T-helper 1 cell treated with Interleukin-12 subunit alpha and Interleukin-12 subunit beta and Interleukin-4 antibody, amounts not matched to agents 30 μg/mL and 1 μg/mL, for 36 hours (primary cell): ENCODE measurements around the gene SYNGR3.

Source experiments
- H3K27ac Mint-ChIP-seq: one replicate; pipeline ENCODE4 v1.8.0; 2021; ENCODE audit warnings: mild to moderate bottlenecking, mixed read lengths
- H3K27me3 Mint-ChIP-seq: one replicate; pipeline ENCODE4 v1.8.0; 2021; ENCODE audit warnings: low read depth, mixed read lengths
- H3K36me3 Mint-ChIP-seq: one replicate; pipeline ENCODE4 v1.8.0; 2021; ENCODE audit warnings: low read depth, mixed read lengths
- H3K4me1 Mint-ChIP-seq: one replicate; pipeline ENCODE4 v1.8.0; 2021; ENCODE audit warnings: low read depth, mixed read lengths
- H3K4me3 Mint-ChIP-seq: one replicate; pipeline ENCODE4 v1.8.0; 2021; ENCODE audit warnings: mild to moderate bottlenecking, moderate library complexity, mixed read lengths
- H3K9me3 Mint-ChIP-seq: one replicate; pipeline ENCODE4 v1.8.0; 2021; ENCODE audit warnings: mixed read lengths

The SYNGR3 gene

DNA sequence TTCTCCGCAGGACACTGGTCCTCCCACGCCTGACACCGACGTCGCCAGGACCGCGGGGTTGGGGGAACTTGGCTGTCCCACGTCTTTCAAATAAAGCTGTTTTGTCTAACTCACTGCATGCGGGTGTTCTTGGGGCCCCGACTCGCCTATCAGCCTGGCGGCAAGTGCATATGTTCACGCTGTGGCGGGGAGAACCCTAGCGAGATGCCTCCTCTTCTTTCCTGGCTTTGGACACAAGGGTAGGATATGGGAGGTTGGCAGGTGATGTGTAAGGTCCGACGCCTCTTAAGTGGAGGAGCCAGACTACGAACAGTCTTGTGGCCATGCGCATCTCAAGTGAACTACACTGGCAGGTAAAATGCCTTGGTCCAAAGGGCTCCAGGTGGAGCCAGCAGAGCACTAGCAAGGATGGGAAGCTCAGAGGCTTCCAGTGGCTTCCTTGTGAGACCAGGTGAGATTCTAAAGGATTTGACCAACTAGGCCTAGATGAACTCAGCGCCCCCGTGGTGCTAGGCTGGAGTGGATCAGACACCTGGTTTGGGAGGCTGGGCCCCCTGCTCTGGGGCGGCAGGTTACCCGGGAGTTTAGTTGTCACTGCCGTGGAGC lies 24.3 kb upstream of the SYNGR3 start:
- peaks cover 31% of the 10 kb centered on the region for H3K36me3 Mint-ChIP-seq
- H3K4me1 Mint-ChIP-seq = peaks cover 32% of the 10 kb centered on the region
- H3K4me3 Mint-ChIP-seq = peak overlapping the region; percentile 96
- H3K9me3 Mint-ChIP-seq = no peaks in the 10 kb centered on the region
- peak overlapping the region; percentile 96 for H3K27ac Mint-ChIP-seq
- no peaks in the 10 kb centered on the region for H3K27me3 Mint-ChIP-seq

DNA sequence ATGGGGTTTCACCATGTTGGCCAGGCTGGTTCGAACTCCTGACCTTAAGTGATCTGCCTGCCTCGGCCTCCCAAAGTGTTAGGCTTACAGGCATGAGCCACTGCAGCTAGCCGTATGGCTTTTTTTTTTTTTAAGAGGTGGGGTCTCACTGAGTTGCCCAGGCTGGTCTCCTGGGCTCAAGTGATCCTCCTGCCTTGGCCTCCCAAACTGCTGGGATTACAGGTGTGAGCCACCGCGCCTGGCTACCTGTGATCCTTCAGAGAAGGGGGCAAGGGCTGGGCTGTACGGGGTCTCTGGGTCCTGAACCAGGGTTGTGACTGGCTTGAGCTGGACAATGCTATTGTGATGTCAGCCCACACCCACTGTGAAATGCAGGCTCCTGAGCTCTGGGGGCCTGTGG lies 23.3 kb upstream of the SYNGR3 start, which contains the start of gene RNF151:
TSS of gene RNF151 (plus strand) at position 397 of the 400 bp plus-strand sequence. CDS start 26 bp downstream, outside the sequence.
- Mint-ChIP-seq H3K4me1 (peaks cover 29% of the 10 kb centered on the region), H3K27ac (peak within 1 kb of the TSS; percentile 96), H3K27me3 (no peaks in the 10 kb centered on the region), H3K4me3 (peak within 1 kb of the TSS; percentile 96), H3K36me3 (peaks cover 23% of the 10 kb centered on the region), H3K9me3 (no peaks in the 10 kb centered on the region)

DNA sequence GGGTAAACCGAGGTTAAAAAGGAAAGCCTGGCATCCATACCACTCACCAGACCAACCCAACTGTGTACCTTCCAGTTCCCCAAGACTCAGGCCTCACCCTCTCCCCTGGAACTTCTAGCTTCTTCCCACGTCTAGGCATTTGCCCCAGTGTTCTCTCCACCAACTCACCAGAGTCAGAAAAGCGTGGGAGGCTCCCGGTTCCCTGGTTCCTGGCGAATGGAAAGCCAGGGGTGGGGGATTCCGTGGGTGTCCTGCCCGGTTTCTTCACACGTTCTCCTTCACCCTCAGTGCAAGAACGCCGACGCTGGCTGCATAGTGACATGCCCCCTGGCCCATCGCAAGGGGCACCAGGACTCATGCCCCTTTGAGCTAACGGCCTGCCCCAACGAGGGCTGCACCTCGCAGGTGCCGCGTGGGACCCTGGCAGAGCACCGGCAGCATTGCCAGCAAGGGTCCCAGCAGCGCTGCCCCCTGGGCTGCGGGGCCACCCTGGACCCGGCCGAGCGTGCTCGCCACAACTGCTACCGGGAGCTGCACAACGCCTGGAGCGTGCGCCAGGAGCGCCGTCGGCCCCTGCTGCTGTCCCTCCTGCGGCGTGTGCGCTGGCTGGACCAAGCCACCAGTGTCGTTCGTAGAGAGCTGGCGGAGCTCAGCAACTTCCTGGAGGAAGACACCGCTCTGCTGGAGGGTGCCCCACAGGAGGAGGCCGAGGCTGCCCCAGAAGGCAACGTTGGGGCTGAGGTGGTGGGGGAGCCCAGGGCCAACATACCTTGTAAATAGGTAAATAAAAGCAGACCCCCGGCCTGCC lies 21.4 kb upstream of the SYNGR3 start:
- Mint-ChIP-seq H3K27me3 (no peaks in the 10 kb centered on the region), H3K9me3 (no peaks in the 10 kb centered on the region), H3K4me3 (no peak overlapping the region), H3K36me3 (peaks cover 14% of the 10 kb centered on the region), H3K27ac (no peak overlapping the region), H3K4me1 (peaks cover 29% of the 10 kb centered on the region)

DNA sequence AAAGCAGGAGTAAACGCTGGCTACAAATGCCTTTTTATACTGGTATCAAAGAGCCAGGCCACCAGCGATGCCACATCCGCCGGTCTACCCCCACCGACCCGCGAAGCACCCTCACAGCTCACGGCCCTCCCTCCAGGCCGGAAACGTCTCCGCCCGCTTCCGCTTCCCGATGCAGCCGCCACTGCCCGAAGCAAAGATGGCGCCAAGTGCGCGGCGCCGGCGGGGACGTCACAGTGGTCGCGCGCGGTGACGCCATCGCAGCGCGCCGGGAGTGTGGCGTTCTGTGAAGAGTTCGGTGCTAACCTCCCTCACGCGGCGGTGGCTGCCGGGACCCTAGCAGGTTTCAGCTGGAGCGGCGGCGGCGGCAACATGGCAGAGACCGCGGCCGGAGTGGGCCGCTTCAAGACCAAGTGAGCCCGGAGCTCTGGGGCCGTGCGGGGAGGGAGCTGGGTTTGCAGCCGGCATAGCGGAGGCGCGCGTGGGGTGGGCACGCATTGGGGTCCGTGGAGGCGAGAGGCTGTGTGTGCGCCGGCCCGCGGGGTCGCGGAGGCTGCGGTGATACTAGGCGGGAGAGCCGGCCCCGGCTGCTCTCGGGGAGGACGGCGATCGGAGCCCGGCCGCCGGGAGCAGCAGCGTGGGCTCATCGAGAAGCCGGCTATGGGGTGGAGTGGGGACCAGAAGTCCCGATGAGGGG lies 17.8 kb upstream of the SYNGR3 start, which contains the start of gene TBL3:
TSS of gene TBL3 (plus strand) at position 258 of the 694 bp plus-strand sequence. CDS start at position 370, 112 bp downstream.
- H3K27me3 Mint-ChIP-seq = no peaks in the 10 kb centered on the region
- peaks cover 16% of the 10 kb centered on the region for H3K4me1 Mint-ChIP-seq
- no peaks in the 10 kb centered on the region for H3K9me3 Mint-ChIP-seq
- peaks cover 7% of the 10 kb centered on the region for H3K36me3 Mint-ChIP-seq
- peak within 1 kb of the TSS; percentile 99 for H3K27ac Mint-ChIP-seq
- peak within 1 kb of the TSS; percentile 90 for H3K4me3 Mint-ChIP-seq

DNA sequence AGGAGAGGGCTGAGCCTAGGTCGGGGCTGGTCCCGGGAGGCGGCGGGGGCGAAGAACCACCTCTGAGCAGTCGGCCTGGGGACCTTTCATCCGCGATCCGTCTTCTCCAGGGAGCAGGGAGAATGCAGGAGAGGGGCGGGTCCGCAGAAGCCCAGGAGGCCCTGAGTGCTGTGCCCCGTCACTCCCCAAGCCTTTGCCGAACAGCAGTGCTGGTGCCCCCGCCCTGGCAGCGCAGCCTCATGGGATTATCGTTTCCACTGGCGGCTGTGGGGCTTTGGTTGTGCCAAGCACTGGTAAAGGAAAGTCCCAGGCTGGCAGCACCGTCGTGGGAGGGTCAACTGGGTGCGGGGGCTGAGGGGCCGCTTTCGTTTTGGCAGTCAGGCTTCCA lies 17.3 kb upstream of the SYNGR3 start:
- H3K4me1 Mint-ChIP-seq = peaks cover 16% of the 10 kb centered on the region
- H3K4me3 Mint-ChIP-seq = peak overlapping the region; percentile 90
- H3K36me3 Mint-ChIP-seq = peaks cover 7% of the 10 kb centered on the region
- peak overlapping the region; percentile 32 for H3K27ac Mint-ChIP-seq
- no peaks in the 10 kb centered on the region for H3K27me3 Mint-ChIP-seq
- H3K9me3 Mint-ChIP-seq = no peaks in the 10 kb centered on the region

DNA sequence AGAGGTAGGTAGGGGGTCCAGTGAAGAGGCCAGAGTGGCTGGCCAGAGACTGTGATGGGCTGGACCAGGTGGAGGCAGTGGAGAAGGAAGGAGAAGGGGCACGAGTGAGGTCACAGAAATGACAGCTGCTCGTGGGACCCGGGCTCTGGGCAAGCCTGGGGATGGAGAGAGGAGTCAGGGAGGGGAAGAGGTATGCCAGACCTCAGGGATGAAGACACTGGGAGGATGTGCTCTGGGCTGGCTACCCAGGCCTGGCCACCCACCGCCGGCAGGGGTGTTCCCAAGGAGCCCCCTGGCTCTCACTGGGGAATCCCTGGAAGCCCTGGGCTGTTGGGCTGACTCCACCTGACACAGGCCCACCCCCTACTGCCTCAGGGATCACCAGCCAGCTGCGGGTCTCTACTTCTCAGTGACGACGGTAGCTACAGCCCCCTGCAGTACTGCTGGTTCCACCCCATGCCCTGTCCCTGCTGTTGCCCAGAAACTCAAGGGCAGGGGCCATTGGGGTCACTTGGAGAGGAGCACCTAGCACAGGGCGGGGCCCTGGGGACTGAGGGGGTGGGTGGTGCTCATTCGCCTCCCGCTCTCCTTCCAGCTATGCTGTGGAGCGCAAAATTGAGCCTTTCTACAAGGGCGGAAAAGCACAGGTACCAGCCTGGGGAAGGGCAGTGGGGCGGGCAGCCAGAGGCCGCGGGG lies 16.2 kb upstream of the SYNGR3 start:
- H3K9me3 Mint-ChIP-seq = no peaks in the 10 kb centered on the region
- no peaks in the 10 kb centered on the region for H3K27me3 Mint-ChIP-seq
- H3K4me1 Mint-ChIP-seq = peaks cover 16% of the 10 kb centered on the region
- H3K27ac Mint-ChIP-seq = no peak overlapping the region
- H3K36me3 Mint-ChIP-seq = peaks cover 9% of the 10 kb centered on the region
- no peak overlapping the region for H3K4me3 Mint-ChIP-seq

DNA sequence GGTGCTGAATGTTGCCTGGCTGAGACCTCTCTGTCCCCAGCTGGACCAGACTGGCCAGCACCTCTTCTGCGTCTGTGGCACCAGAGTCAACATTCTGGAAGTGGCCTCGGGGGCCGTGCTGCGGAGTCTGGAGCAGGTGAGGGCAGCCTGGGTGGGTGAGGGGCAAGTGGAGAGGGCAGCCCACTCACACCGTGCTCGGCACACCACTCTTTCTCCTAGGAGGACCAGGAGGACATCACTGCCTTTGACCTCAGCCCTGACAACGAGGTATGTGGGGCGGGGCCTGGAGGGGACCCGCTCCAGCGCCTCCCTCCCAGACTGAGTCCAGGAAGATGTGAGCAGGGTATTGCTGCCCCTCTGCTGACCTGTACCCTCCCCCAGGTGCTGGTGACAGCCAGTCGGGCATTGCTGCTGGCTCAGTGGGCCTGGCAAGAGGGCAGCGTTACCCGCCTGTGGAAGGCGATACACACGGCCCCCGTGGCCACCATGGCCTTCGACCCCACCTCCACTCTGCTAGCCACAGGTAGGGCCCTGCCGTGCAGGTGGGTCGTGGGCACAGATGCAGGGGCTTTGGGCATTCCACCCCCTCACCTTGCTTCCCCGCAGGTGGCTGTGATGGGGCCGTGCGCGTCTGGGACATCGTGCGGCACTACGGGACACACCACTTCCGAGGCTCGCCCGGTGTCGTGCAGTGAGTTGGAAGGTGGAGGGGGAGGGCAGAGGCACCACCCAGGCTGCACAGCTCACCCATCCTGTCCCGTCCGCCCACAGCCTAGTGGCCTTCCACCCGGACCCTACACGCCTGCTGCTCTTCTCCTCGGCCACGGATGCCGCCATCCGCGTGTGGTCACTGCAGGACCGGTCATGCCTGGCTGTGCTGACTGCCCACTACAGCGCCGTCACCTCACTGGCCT lies 15.4 kb upstream of the SYNGR3 start:
- no peaks in the 10 kb centered on the region for H3K27me3 Mint-ChIP-seq
- peaks cover 9% of the 10 kb centered on the region for H3K36me3 Mint-ChIP-seq
- H3K27ac Mint-ChIP-seq = no peak overlapping the region
- H3K4me3 Mint-ChIP-seq = no peak overlapping the region
- no peaks in the 10 kb centered on the region for H3K9me3 Mint-ChIP-seq
- peaks cover 16% of the 10 kb centered on the region for H3K4me1 Mint-ChIP-seq

DNA sequence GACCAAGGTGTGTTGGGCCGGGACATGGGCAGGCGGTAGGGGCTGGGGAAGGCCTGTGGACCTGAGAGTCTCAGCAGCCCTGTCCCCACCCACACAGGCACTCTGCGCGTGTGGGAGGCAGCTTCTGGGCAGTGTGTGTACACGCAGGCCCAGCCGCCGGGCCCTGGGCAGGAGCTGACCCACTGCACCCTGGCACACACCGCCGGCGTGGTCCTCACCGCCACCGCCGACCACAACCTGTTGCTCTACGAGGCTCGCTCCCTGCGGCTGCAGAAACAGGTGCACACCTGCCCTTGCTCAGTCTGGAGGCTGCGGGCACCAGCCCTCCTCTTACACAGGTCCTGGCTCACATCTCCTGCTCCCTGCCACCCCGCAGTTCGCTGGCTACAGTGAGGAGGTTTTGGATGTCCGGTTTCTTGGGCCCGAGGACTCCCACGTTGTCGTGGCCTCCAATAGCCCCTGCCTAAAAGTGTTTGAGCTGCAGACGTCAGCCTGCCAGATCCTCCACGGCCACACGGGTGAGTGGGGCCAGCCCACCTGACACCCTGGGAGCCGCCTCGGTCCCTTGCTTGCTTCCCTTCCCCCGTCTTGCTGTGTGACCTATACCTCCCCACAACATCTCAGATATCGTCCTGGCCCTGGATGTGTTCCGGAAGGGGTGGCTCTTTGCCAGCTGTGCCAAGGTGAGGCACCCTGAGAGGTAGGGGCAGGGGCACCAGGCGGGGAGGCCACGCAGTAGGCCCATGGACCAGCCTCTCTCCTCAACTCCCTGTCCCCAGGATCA lies 14.1 kb upstream of the SYNGR3 start:
- H3K4me1 Mint-ChIP-seq = peaks cover 16% of the 10 kb centered on the region
- no peaks in the 10 kb centered on the region for H3K9me3 Mint-ChIP-seq
- H3K36me3 Mint-ChIP-seq = peaks cover 9% of the 10 kb centered on the region
- H3K4me3 Mint-ChIP-seq = no peak overlapping the region
- no peak overlapping the region for H3K27ac Mint-ChIP-seq
- peaks cover 4% of the 10 kb centered on the region for H3K27me3 Mint-ChIP-seq

DNA sequence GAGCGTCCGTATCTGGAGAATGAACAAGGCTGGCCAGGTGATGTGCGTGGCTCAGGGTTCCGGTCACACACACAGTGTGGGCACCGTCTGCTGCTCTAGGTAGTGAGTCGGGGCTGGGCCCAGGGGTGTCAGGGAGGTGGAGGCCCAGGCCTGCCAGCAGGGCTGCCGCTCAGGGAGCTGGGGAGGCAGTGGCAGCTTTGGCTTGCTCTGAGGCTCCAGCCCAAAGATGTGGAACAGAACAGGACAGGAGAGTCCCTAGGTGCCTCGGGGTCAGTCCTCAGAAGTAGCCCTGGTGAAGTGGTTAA lies 13.6 kb upstream of the SYNGR3 start:
- H3K27me3 Mint-ChIP-seq = peaks cover 10% of the 10 kb centered on the region
- H3K36me3 Mint-ChIP-seq = peaks cover 9% of the 10 kb centered on the region
- no peak overlapping the region for H3K4me3 Mint-ChIP-seq
- no peaks in the 10 kb centered on the region for H3K9me3 Mint-ChIP-seq
- peaks cover 12% of the 10 kb centered on the region for H3K4me1 Mint-ChIP-seq
- no peak overlapping the region for H3K27ac Mint-ChIP-seq

DNA sequence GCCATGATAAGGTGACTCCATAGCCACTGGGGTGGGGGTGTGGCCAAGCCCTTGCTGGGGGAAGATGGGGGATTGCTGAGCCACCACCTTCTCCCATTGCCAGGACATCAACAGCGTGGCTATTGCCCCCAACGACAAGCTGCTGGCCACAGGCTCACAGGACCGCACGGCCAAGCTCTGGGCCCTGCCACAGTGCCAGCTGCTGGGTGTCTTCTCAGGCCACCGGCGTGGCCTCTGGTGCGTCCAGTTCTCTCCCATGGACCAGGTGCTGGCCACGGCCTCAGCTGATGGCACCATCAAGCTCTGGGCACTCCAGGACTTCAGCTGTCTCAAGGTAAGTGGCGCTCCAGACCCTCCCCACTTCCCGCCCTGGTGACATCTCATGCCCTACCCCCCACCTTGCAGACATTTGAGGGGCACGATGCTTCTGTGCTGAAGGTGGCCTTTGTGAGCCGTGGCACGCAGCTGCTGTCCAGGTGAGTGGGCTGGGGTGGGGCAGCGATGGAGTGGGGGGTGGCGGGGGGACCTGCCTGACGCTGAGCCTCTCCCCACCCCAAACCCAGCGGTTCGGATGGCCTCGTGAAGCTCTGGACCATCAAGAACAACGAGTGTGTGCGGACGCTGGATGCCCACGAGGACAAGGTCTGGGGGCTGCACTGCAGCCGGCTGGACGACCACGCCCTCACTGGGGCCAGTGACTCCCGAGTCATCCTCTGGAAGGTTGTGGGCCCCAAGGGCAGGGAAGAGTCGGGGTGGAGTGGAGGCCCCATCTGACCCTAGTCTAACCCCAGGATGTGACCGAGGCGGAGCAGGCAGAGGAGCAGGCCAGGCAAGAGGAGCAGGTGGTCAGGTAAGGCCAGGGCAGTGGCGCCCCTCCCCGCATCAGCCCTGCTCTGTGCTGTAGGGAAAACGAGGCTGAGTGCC lies 12.6 kb upstream of the SYNGR3 start:
- Mint-ChIP-seq H3K27me3 (peaks cover 20% of the 10 kb centered on the region), H3K4me1 (peaks cover 7% of the 10 kb centered on the region), H3K36me3 (peaks cover 7% of the 10 kb centered on the region), H3K4me3 (no peak overlapping the region), H3K9me3 (no peaks in the 10 kb centered on the region), H3K27ac (no peak overlapping the region)

DNA sequence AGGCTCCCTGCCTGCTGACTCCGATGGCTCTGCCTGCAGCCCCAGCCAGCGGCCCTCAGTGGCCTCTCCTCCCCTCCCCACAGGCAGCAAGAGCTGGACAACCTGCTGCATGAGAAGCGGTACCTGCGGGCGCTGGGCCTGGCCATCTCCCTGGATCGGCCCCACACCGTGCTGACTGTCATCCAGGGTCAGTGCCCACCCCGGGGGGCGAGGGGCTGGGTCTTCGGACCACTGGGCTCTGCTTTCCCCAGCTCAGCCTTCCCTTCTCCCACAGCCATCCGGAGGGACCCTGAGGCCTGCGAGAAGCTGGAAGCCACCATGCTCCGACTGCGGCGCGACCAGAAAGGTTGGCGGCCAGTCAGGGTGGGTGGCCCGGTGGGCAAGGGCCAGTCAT lies 11.9 kb upstream of the SYNGR3 start:
- Mint-ChIP-seq H3K4me3 (no peak overlapping the region), H3K27ac (no peak overlapping the region), H3K9me3 (no peaks in the 10 kb centered on the region), H3K27me3 (peaks cover 27% of the 10 kb centered on the region), H3K36me3 (peaks cover 7% of the 10 kb centered on the region), H3K4me1 (peaks cover 3% of the 10 kb centered on the region)

DNA sequence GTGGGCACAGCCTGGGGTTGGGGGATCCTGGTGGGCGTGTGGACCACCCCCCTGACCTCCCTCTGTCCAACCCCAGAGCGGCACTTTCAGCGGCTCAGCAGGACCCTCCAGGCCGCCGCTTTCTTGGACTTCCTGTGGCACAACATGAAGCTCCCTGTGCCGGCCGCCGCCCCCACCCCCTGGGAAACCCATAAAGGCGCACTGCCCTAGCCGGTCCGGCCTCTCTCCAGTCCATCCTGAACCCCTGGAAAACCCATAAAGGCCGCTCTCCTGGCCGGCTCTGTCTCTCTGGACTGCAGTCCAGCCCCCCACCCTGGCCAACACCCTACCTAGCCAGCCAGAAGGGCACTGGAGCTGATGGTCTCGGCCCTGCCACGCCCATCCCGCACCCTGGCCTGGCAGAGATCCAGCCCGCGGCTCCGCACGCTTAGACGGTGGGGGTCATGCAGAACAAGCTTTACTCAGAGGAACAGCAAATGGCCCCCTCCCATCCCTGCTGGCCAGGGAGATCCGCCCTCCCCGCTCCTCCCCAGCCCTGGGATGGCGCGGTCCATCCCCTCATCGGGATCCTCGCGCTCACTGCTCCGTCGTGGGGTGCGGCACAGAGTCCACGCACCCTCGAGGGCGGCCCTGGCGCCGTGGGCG lies 11.2 kb upstream of the SYNGR3 start:
- H3K9me3 Mint-ChIP-seq = no peaks in the 10 kb centered on the region
- no peak overlapping the region for H3K27ac Mint-ChIP-seq
- peaks cover 5% of the 10 kb centered on the region for H3K36me3 Mint-ChIP-seq
- H3K4me1 Mint-ChIP-seq = peaks cover 5% of the 10 kb centered on the region
- peaks cover 31% of the 10 kb centered on the region for H3K27me3 Mint-ChIP-seq
- H3K4me3 Mint-ChIP-seq = no peak overlapping the region
